Measurements from ENCODE around the gene CNDP2.

DNA sequence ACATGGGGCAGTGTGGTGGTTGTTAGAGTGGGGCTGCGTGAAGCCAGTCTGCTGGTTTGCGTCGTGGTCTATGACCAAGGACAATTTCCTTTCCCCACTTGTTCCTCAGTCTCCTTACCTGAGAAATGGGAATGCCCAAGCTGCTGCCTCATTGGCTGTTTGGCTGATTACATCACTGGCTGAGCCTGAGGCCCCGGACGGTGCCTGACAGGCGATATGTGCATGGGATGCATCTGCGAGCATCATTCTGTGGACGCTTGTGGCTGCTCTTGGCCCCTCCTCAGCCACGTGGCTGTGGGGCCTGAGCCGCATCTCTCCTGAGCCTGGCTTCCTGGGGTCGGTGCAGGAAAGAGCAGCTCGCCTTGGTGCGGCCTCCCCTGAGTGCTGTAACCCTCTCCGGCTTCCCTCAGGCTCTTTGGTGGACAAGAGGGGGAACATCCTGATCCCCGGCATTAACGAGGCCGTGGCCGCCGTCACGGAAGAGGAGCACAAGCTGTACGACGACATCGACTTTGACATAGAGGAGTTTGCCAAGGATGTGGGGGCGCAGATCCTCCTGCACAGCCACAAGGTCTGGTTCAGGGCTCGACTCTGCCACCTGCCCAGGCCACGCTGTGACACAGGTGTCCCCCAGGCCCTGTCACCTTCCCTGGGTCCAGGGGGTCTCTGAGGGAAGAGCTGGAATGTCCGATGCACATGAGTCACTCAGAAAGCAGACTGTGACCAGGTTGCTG, 17.2 kb downstream of the CNDP2 start:
- TF ChIP-seq EZH2 (IDR thresholded peaks at IDR 0.05; ENCODE audit: insufficient read depth, poor library complexity, severe bottlenecking) (no peak), EZH2phosphoT487 (IDR thresholded peaks at IDR 0.05; ENCODE audit: insufficient read depth, low read depth) (no peak)
